HCT116 (cell line): ENCODE results near the gene TMEM109. TPM values are rescaled to one million over a fixed set of nuclear protein-coding genes. Genes with fewer than 3 reads are reported as not detected.

ENCODE experiments used
- ATAC-seq: fragments of 200-7000 bp; cut with Tn5 transposase; 2 replicates; pipeline ENCODE4 v1.9.1; 2020; ENCODE audit warnings: mild to moderate bottlenecking, moderate library complexity
- BruUV-seq: library from RNA; stranded (reverse); fragments of 400-500 nt; replicated peaks from 2 replicates; lab custom pipeline; 2021; lab: Mats Ljungman, UMichigan
- CTCF ChIA-PET: fragments of 300-600 bp; sonication (Branson Sonifier 250); formaldehyde crosslinking; loops from one replicate; lab custom pipeline; 2021; ENCODE audit warnings: antibody characterized with exemption; lab: Charles Lee
- POLR2A ChIA-PET: fragments of 300-600, 350-600 bp; sonication (Branson Sonifier 250); formaldehyde crosslinking; loops from one replicate; lab custom pipeline; 2021; ENCODE audit warnings: antibody characterized with exemption; lab: Charles Lee
- RAD21 ChIA-PET, 2 experiments: fragments of 300-600 bp; sonication (Branson Sonifier 250); formaldehyde crosslinking; loops; one replicate each; lab custom pipeline; 2023; ENCODE audit warnings: low total read pairs in 2 of 2; ENCODE audit not compliant: uncharacterized antibody in 2 of 2, unreplicated experiment in 2 of 2, low non-redundant PET in 1 of 2; lab: Charles Lee
- DNase-seq: peaks from one replicate; pipeline ENCODE4 v3.0.0-alpha.2; 2010; ENCODE audit warnings: low read depth, low spot score
- H2AFZ ChIP-seq: fragments of 200-600 bp; shearing (Covaris generic), sonication (generic); 2 replicates; pipeline ENCODE4 v1.6.1; 2017; ENCODE audit warnings: low read depth, mixed run types, mixed read lengths, antibody characterized with exemption, low read length; ENCODE audit not compliant: poor library complexity, severe bottlenecking
- H3K27ac ChIP-seq: 2 replicates; pipeline ENCODE4 v1.5.1; 2012; ENCODE audit warnings: low read depth, low read length
- H3K27me3 ChIP-seq: fragments of 200-600 bp; sonication (generic); 2 replicates; pipeline ENCODE4 v1.6.1; 2016; ENCODE audit warnings: mixed run types, low read length, mixed read lengths; ENCODE audit not compliant: insufficient read depth
- H3K36me3 ChIP-seq, 2 experiments: fragments of 200-500 bp in 1 of 2; fragments of 200-600 bp in 1 of 2; sonication (Bioruptor generic) in 1 of 2; sonication (generic) in 1 of 2; 2 replicates each; pipeline versions ENCODE4 v1.5.1 to v1.6.1; 2014 to 2016; ENCODE audit warnings: low read length in 2 of 2, inconsistent platforms in 1 of 2, mixed read lengths in 1 of 2, mixed run types in 1 of 2; ENCODE audit not compliant: insufficient read depth in 2 of 2, control insufficient read depth in 1 of 2
- H3K4me1 ChIP-seq, 2 experiments: fragments of 200-600 bp in 1 of 2; sonication (generic) in 1 of 2; 2 replicates each; pipeline versions ENCODE4 v1.5.1 to v1.6.1; 2012 to 2017; ENCODE audit warnings: low read length in 2 of 2, inconsistent platforms in 1 of 2, mild to moderate bottlenecking in 1 of 2, mixed read lengths in 1 of 2, mixed run types in 1 of 2, moderate library complexity in 1 of 2; ENCODE audit not compliant: insufficient read depth in 2 of 2, control insufficient read depth in 1 of 2
- H3K4me2 ChIP-seq: fragments of 200-600 bp; sonication (generic); 2 replicates; pipeline ENCODE4 v1.6.1; 2017; ENCODE audit warnings: mixed run types, low read length, mixed read lengths
- H3K4me3 ChIP-seq, 2 experiments: fragments of 200-600 bp in 1 of 2; sonication (generic) in 1 of 2; replicated peaks in 1 of 2; 2 replicates each; pipeline ENCODE4 v1.5.1; 2011 to 2016; ENCODE audit warnings: low read length in 2 of 2, control low read depth in 1 of 2, low read depth in 1 of 2, mild to moderate bottlenecking in 1 of 2, mixed read lengths in 1 of 2, mixed run types in 1 of 2
- H3K79me2 ChIP-seq: fragments of 200-600 bp; sonication (generic); 2 replicates; pipeline ENCODE4 v1.6.1; 2017; ENCODE audit warnings: mild to moderate bottlenecking, mixed run types, low read length, moderate library complexity, mixed read lengths; ENCODE audit not compliant: insufficient read depth
- H3K9ac ChIP-seq: fragments of 200-600 bp; sonication (generic); 2 replicates; pipeline ENCODE4 v1.6.1; 2016; ENCODE audit warnings: low read length, mixed read lengths
- H3K9me2 ChIP-seq: fragments of 200-600 bp; sonication (generic), shearing (Covaris generic); 2 replicates; pipeline ENCODE4 v1.6.1; 2017; ENCODE audit warnings: mixed run types, mild to moderate bottlenecking, moderate library complexity; ENCODE audit not compliant: insufficient read depth
- H3K9me3 ChIP-seq, 2 experiments: fragments of 200-500 bp in 1 of 2; fragments of 200-600 bp in 1 of 2; sonication (Bioruptor generic) in 1 of 2; sonication (generic) in 1 of 2; 2 replicates each; pipeline ENCODE4 v1.6.1; 2014 to 2017; ENCODE audit warnings: low read length in 2 of 2, mixed read lengths in 2 of 2, inconsistent platforms in 1 of 2, low read depth in 1 of 2, mild to moderate bottlenecking in 1 of 2, mixed run types in 1 of 2, moderate library complexity in 1 of 2; ENCODE audit not compliant: control insufficient read depth in 1 of 2, insufficient read depth in 1 of 2
- H4K20me1 ChIP-seq: fragments of 200-600 bp; sonication (generic), shearing (Covaris generic); 2 replicates; pipeline ENCODE4 v1.6.1; 2017; ENCODE audit warnings: mixed run types, mild to moderate bottlenecking, moderate library complexity; ENCODE audit not compliant: insufficient read depth
- CBX3 ChIP-seq: IDR thresholded peaks from 2 replicates; pipeline ENCODE4 v1.6.1; 2012; ENCODE audit warnings: low read depth
- CEBPB ChIP-seq: IDR thresholded peaks from 2 replicates; pipeline ENCODE4 v1.6.1; 2012; ENCODE audit warnings: low read depth
- EGR1 ChIP-seq: IDR thresholded peaks from 2 replicates; pipeline ENCODE4 v1.6.1; 2012; ENCODE audit warnings: low read depth
- EZH2 ChIP-seq: fragments of 200-600 bp; sonication (generic); IDR thresholded peaks from 2 replicates; pipeline ENCODE4 v1.6.1; 2017; ENCODE audit warnings: antibody characterized with exemption, mixed run types
- EZH2phosphoT487 ChIP-seq: fragments of 200-600 bp; IDR thresholded peaks from 2 replicates; pipeline ENCODE4 v1.6.1; 2018; ENCODE audit warnings: antibody characterized with exemption, borderline replicate concordance
- FOSL1 ChIP-seq: IDR thresholded peaks from 2 replicates; pipeline ENCODE4 v1.6.1; 2012; ENCODE audit warnings: low read depth
- JUND ChIP-seq: IDR thresholded peaks from 2 replicates; pipeline ENCODE4 v1.6.1; 2012
- POLR2AphosphoS5 ChIP-seq: IDR thresholded peaks from 2 replicates; pipeline ENCODE4 v1.6.1; 2011; ENCODE audit warnings: mild to moderate bottlenecking, low read depth, low read length, moderate library complexity
- RAD21 ChIP-seq: IDR thresholded peaks from 2 replicates; pipeline ENCODE4 v1.6.1; 2012; ENCODE audit warnings: low read depth, mild to moderate bottlenecking
- SIN3A ChIP-seq: IDR thresholded peaks from 2 replicates; pipeline ENCODE4 v1.6.1; 2012; ENCODE audit warnings: low read depth
- SP1 ChIP-seq: IDR thresholded peaks from 2 replicates; pipeline ENCODE4 v1.6.1; 2012; ENCODE audit warnings: low read depth
- SRF ChIP-seq: IDR thresholded peaks from 2 replicates; pipeline ENCODE4 v1.6.1; 2012; ENCODE audit warnings: low read depth
- YY1 ChIP-seq: IDR thresholded peaks from 2 replicates; pipeline ENCODE4 v1.6.1; 2011; ENCODE audit warnings: low read length, low read depth, moderate library complexity, mild to moderate bottlenecking; ENCODE audit not compliant: insufficient replicate concordance; ENCODE audit errors: extremely low read depth
- ZFX ChIP-seq: fragments of 450-650 bp; IDR thresholded peaks from 2 replicates; pipeline ENCODE4 v1.6.1; 2017
- ZNF274 ChIP-seq: fragments of 200-500 bp; sonication (Bioruptor generic); IDR thresholded peaks from 2 replicates; pipeline ENCODE4 v1.6.1; 2014; ENCODE audit warnings: mild to moderate bottlenecking, low read depth, low read length, inconsistent platforms
- intact Hi-C: fragments of 100-400 bp; cut with micrococcal nuclease; formaldehyde crosslinking; loops from 2 replicates; pipeline ENCODE4 v1.10.0; 2022
- total RNA-seq: library from RNA; stranded (reverse); gene quantifications from one replicate; pipeline ENCODE4 v1.2.1, GENCODE V29; 2021; ENCODE audit not compliant: unreplicated experiment
- TF ChIP-seq, protein P1 (sequence below), 3 experiments: fragments of 200-600 bp in 1 of 3; sonication (generic) in 1 of 3; IDR thresholded peaks in 2 of 3; conservative IDR thresholded peaks in 1 of 3; 2 replicates each; pipeline ENCODE4 v1.5.1; 2012 to 2017; ENCODE audit warnings: low read depth in 2 of 3, low read length in 2 of 3, antibody characterized with exemption in 1 of 3, borderline replicate concordance in 1 of 3, control low read depth in 1 of 3, mild to moderate bottlenecking in 1 of 3, mixed read lengths in 1 of 3, mixed run types in 1 of 3, moderate library complexity in 1 of 3; ENCODE audit not compliant: insufficient read depth in 1 of 3
- TF ChIP-seq, protein P2 (sequence below): IDR thresholded peaks from 2 replicates; pipeline ENCODE4 v1.6.1; 2011; ENCODE audit warnings: mild to moderate bottlenecking, low read length, moderate library complexity; ENCODE audit not compliant: insufficient replicate concordance; ENCODE audit errors: extremely low read depth

TMEM109 gene
- total RNA-seq, 1 experiment from 2014 or later, result 44.4 TPM

DNA sequence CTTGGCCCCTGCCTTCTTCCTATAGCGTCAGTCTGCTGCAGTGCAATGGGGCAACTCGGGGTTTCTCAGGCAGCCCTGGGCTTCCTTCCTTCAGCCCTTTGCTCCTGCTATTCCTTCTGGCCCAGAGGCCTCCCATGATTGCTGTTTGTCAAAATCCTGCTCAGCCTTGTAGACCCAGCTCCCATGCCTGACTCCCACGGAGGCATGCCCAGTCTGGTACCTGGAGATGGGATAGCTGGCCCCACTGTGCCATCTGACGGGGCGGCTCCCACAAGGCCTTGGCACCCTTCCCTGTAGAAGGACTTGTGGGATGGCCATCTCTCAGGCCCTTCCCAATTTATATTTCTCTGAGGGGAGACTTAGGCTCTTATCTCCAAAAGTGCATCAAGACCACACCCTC is 56.9 kb downstream of the TMEM109 start:
- Histone ChIP-seq H3K27me3 (no peaks in the 10 kb centered on the region), H4K20me1 (no peaks in the 10 kb centered on the region), H3K4me2 (no peak overlapping the region), H3K9me3 (no peaks in the 10 kb centered on the region; a peak in 2 of 4 replicates), H3K4me3 (no peak overlapping the region), H3K9me2 (no peaks in the 10 kb centered on the region), H3K27ac (no peak overlapping the region), H3K36me3 (no peaks in the 10 kb centered on the region), H3K79me2 (no peaks in the 10 kb centered on the region), H2AFZ (no peak overlapping the region), H3K9ac (no peak overlapping the region), H3K4me1 (no peaks in the 10 kb centered on the region)
- ChIA-PET POLR2A (no interaction called here), CTCF (interaction anchor here (1.0 to 2.5 kb wide), 6 partner anchors 11 to 216 kb away, joined by 3 to 11 read pairs (median 3); partner anchors contain the start of gene TMEM109), RAD21 (interaction anchor here in 1 of 2 experiments (0.7 kb wide), 1 partner anchor 201 kb away, joined by 3 read pairs; no protein-coding TSS in a partner anchor)
- ATAC-seq, result no peak
- intact Hi-C loops, result loop anchor here (1.0 to 2.0 kb wide), 2 partner anchors 158 to 216 kb away; no protein-coding TSS in a partner anchor
- TF ChIP-seq EGR1 (no peak), EZH2 (no peak), FOSL1 (no peak), CEBPB (no peak), CBX3 (no peak), SP1 (no peak), JUND (no peak), RAD21 (no peak), SRF (no peak), POLR2AphosphoS5 (no peak), SIN3A (no peak), YY1 (no peak), EZH2phosphoT487 (no peak), ZFX (no peak), ZNF274 (no peak)
- TF ChIP-seq, protein P1, sequence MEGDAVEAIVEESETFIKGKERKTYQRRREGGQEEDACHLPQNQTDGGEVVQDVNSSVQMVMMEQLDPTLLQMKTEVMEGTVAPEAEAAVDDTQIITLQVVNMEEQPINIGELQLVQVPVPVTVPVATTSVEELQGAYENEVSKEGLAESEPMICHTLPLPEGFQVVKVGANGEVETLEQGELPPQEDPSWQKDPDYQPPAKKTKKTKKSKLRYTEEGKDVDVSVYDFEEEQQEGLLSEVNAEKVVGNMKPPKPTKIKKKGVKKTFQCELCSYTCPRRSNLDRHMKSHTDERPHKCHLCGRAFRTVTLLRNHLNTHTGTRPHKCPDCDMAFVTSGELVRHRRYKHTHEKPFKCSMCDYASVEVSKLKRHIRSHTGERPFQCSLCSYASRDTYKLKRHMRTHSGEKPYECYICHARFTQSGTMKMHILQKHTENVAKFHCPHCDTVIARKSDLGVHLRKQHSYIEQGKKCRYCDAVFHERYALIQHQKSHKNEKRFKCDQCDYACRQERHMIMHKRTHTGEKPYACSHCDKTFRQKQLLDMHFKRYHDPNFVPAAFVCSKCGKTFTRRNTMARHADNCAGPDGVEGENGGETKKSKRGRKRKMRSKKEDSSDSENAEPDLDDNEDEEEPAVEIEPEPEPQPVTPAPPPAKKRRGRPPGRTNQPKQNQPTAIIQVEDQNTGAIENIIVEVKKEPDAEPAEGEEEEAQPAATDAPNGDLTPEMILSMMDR (IDR thresholded peaks at IDR 0.05 in 2 of 3, conservative IDR thresholded peaks at IDR 0.05 in 1 of 3; ENCODE audit: borderline replicate concordance in 1 of 3, insufficient read depth in 1 of 3, low read depth in 2 of 3, low read length in 2 of 3), result no peak
- TF ChIP-seq, protein P2, sequence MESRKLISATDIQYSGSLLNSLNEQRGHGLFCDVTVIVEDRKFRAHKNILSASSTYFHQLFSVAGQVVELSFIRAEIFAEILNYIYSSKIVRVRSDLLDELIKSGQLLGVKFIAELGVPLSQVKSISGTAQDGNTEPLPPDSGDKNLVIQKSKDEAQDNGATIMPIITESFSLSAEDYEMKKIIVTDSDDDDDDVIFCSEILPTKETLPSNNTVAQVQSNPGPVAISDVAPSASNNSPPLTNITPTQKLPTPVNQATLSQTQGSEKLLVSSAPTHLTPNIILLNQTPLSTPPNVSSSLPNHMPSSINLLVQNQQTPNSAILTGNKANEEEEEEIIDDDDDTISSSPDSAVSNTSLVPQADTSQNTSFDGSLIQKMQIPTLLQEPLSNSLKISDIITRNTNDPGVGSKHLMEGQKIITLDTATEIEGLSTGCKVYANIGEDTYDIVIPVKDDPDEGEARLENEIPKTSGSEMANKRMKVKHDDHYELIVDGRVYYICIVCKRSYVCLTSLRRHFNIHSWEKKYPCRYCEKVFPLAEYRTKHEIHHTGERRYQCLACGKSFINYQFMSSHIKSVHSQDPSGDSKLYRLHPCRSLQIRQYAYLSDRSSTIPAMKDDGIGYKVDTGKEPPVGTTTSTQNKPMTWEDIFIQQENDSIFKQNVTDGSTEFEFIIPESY, result no peak
- no peak for DNase-seq
- no TSS peak for BruUV-seq
